Measurements from ENCODE around the gene LYPD3. TPM values are rescaled to one million over a fixed set of nuclear protein-coding genes. Genes with fewer than 3 reads are reported as not detected.

LYPD3 gene
- total and polyA plus RNA-seq, 2 experiments from 2014 or later = 3.3 to 4.6 TPM

GRCh38 chr19:43433358-43433673 is 32.1 kb downstream of the LYPD3 start (continued):
- TF ChIP-seq REST (IDR thresholded peaks at IDR 0.05; ENCODE audit: unreplicated experiment) (no peak), STAT1 (IDR thresholded peaks at IDR 0.05; ENCODE audit: unreplicated experiment) (no peak), NANOG (IDR thresholded peaks at IDR 0.05; ENCODE audit: borderline replicate concordance) (no peak), EZH2 (IDR thresholded peaks at IDR 0.05; ENCODE audit: low read depth, unreplicated experiment) (no peak), POLR2AphosphoS5 (IDR thresholded peaks at IDR 0.05; ENCODE audit: low read depth) (no peak), CREB1 (CRISPR knock-in tag; IDR thresholded peaks at IDR 0.05; ENCODE audit: low read depth) (no peak)

DNA sequence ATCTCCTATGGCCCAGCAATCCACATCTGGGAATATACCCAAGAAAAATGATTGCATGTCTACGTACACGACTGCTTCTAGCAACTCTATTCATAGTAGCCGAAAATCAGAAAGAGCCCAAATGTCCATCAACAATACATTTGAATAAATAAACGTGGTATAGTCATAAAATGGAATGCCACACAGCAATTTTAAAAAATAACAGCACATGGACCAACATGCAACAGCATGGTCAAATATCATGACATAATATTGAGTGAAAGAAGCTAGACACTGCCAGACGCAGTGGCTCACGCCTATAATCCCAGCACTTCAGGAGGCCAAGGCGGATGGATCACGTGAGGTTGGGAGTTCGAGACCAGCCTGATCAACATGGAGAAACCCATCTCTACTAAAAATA is 34.4 kb downstream of the LYPD3 start:
- Histone ChIP-seq H3K4me1 (ENCODE audit: insufficient read depth) (no peaks in the 10 kb centered on the region), H4K20me1 (replicated peaks; ENCODE audit: insufficient read depth) (no peaks in the 10 kb centered on the region), H3K4me3 (no peak overlapping the region), H3K27me3 (ENCODE audit: insufficient read depth) (no peaks in the 10 kb centered on the region), H3K9me2 (ENCODE audit: insufficient read depth) (no peaks in the 10 kb centered on the region), H3K4me2 (no peak overlapping the region), H3K27ac (ENCODE audit: low read depth) (no peak overlapping the region), H2AFZ (no peak overlapping the region), H3K79me2 (replicated peaks; ENCODE audit: insufficient read depth) (no peaks in the 10 kb centered on the region), H3K36me3 (ENCODE audit: insufficient read depth) (no peaks in the 10 kb centered on the region), H3F3A (replicated peaks; ENCODE audit: low read depth) (no peaks in the 10 kb centered on the region)
- DNase-seq (ENCODE audit: low spot score) (no peak), ATAC-seq (no peak)
- H3K36me3 Mint-ChIP-seq (ENCODE audit: low read depth) = no peaks in the 10 kb centered on the region
- H3K27ac Mint-ChIP-seq = no peak overlapping the region
- TF ChIP-seq CREB1 (CRISPR knock-in tag; IDR thresholded peaks at IDR 0.05; ENCODE audit: low read depth) (no peak), EZH2phosphoT487 (IDR thresholded peaks at IDR 0.05; ENCODE audit: unreplicated experiment) (no peak), ZNF331 (CRISPR knock-in tag; IDR thresholded peaks at IDR 0.05; ENCODE audit: low read depth) (no peak), ZNF114 (CRISPR knock-in tag; IDR thresholded peaks at IDR 0.05) (no peak), STAT1 (IDR thresholded peaks at IDR 0.05; ENCODE audit: unreplicated experiment) (no peak), JUNB (IDR thresholded peaks at IDR 0.05; ENCODE audit: unreplicated experiment) (no peak), NANOG (IDR thresholded peaks at IDR 0.05; ENCODE audit: borderline replicate concordance) (no peak), REST (IDR thresholded peaks at IDR 0.05; ENCODE audit: unreplicated experiment) (no peak)
- TF ChIP-seq, protein P1, sequence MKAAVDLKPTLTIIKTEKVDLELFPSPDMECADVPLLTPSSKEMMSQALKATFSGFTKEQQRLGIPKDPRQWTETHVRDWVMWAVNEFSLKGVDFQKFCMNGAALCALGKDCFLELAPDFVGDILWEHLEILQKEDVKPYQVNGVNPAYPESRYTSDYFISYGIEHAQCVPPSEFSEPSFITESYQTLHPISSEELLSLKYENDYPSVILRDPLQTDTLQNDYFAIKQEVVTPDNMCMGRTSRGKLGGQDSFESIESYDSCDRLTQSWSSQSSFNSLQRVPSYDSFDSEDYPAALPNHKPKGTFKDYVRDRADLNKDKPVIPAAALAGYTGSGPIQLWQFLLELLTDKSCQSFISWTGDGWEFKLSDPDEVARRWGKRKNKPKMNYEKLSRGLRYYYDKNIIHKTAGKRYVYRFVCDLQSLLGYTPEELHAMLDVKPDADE (IDR thresholded peaks at IDR 0.05) = no peak
- no peak overlapping the region for H3K4me3 Mint-ChIP-seq
- H3K9me3 Mint-ChIP-seq = no peaks in the 10 kb centered on the region; the same call in 2 of the 3 replicates
- H3K27me3 Mint-ChIP-seq (ENCODE audit: insufficient read depth, low read depth, poor library complexity) = peaks cover 4% of the 10 kb centered on the region
- 0 out of 3 replicates have a peak, but pooled peaks cover under 1% of the 10 kb centered on the region for H3K4me1 Mint-ChIP-seq
